ENCODE data around the gene EEIG1.

Gene EEIG1

DNA sequence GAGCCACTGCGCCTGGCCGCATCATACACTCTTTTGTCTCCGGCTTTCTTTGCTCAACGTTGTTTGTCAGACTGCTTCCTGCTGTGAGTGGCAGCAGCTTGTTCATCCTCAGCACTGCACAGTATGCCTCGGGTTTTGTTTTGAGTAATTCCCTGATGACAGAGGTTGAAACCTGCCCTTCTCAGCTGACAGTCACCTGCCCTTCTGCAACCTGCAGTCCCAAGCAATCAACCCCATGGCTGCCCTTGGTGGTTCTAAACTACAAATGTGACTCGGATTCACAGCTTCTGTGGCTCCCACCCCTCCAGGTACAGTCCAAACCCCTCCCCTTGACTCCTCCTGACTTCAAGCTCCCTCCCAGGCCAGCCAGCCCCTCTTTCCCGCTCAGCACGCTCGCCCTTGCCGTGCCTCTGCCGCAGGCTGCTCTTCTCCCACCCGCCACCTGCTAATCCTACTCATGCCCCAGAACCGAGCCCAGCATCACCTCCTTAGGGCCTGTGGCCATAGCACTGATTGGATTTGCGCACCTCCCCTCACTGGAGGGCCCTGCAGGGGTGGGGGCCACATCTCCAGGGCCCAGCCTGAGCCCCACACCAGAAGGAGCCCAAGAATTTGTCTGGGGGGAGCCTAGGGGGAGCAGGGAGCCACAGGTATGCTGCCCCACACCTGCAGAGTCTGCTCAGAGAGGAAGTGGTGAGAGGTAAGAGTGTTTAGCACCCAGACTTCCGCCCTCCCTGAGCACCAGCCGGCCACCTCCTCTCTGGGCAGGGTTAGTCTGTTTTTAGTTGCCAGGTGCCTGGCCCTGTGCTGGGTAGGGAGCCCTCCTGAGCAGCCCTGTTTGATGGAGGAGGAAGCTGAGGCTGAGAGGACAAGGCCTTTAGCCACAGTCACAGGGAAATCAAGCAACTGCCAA is 10.1 kb downstream of the EEIG1 start:
- no peaks in the 10 kb centered on the region for H3K9me3 ChIP-seq
- no peaks in the 10 kb centered on the region for H3K27me3 ChIP-seq
- H3K4me3 ChIP-seq (ENCODE audit: low read depth, low read length), result no peak overlapping the region
- H3K36me3 ChIP-seq, result no peaks in the 10 kb centered on the region
- H3K4me1 ChIP-seq, result peaks cover 82% of the 10 kb centered on the region
- TF ChIP-seq, protein P1, sequence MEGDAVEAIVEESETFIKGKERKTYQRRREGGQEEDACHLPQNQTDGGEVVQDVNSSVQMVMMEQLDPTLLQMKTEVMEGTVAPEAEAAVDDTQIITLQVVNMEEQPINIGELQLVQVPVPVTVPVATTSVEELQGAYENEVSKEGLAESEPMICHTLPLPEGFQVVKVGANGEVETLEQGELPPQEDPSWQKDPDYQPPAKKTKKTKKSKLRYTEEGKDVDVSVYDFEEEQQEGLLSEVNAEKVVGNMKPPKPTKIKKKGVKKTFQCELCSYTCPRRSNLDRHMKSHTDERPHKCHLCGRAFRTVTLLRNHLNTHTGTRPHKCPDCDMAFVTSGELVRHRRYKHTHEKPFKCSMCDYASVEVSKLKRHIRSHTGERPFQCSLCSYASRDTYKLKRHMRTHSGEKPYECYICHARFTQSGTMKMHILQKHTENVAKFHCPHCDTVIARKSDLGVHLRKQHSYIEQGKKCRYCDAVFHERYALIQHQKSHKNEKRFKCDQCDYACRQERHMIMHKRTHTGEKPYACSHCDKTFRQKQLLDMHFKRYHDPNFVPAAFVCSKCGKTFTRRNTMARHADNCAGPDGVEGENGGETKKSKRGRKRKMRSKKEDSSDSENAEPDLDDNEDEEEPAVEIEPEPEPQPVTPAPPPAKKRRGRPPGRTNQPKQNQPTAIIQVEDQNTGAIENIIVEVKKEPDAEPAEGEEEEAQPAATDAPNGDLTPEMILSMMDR (IDR thresholded peaks at IDR 0.05; ENCODE audit: low read depth, low read length), result no peak
- DNase-seq, result peak; percentile 11

DNA sequence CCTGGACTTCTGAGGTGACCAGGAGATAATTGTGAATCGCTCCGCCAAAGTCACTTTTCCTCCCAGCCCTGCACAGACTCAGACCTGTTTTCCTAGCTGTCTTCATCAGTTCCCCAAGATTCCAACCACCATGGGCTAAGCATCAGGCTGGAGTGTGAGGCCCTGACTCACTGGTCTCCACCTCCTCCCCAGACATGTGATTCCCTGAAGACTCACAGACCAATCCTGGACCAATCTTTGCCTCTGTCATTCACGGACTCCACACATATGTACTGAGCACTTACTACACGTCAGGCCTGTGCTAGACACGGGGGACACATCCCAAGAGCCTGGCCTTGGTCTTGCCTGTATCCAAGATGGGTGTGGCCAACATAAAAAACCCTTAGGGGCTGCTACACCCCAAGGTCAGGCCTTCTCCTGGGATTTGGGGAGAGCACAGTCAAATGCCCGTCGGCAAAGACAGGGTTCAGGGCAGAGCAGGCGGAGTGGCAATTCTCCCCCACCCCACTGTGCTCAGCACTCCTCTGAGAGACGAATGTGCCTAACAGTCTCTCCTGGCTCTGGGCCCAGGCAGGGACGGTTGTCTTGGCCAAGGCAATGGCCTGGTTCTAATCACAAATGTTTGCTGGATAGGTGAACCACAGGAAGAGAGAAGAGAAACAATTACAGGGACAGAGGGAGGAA is 11.9 kb downstream of the EEIG1 start:
- H3K9me3 ChIP-seq, result no peaks in the 10 kb centered on the region
- TF ChIP-seq, protein P1 (IDR thresholded peaks at IDR 0.05; ENCODE audit: low read depth, low read length), result no peak
- no peaks in the 10 kb centered on the region for H3K27me3 ChIP-seq
- H3K4me3 ChIP-seq (ENCODE audit: low read depth, low read length), result peak overlapping the region; percentile 5; the same call in 1 of the 2 replicates
- H3K4me1 ChIP-seq, result peaks cover 78% of the 10 kb centered on the region
- DNase-seq, result peak; percentile 80
- no peaks in the 10 kb centered on the region for H3K36me3 ChIP-seq

DNA sequence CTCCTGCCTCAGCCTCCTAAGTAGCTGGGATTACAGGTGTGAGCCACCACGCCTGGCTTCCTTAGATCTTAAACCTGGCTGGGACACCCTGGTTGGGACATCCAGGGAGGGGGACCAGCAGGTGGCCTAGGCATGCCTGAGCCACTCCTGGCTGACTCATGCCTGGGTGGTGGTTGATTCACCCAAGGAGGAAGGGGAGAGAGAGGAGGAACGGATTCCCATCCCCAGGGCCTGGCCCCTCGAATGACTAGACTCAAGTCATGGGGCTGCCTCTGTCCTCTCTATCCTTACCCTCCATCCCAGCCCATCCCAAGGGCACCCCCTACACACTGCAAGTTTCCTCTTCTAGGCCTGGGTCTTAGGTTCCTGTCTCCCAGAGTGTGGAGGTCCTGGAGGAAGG is 12.7 kb downstream of the EEIG1 start:
- H3K27me3 ChIP-seq, result no peaks in the 10 kb centered on the region
- peak; percentile 14 for DNase-seq
- peaks cover 78% of the 10 kb centered on the region for H3K4me1 ChIP-seq
- no peak overlapping the region for H3K4me3 ChIP-seq (ENCODE audit: low read depth, low read length)
- no peaks in the 10 kb centered on the region for H3K36me3 ChIP-seq
- H3K9me3 ChIP-seq, result no peaks in the 10 kb centered on the region
- TF ChIP-seq, protein P1 (IDR thresholded peaks at IDR 0.05; ENCODE audit: low read depth, low read length), result no peak

DNA sequence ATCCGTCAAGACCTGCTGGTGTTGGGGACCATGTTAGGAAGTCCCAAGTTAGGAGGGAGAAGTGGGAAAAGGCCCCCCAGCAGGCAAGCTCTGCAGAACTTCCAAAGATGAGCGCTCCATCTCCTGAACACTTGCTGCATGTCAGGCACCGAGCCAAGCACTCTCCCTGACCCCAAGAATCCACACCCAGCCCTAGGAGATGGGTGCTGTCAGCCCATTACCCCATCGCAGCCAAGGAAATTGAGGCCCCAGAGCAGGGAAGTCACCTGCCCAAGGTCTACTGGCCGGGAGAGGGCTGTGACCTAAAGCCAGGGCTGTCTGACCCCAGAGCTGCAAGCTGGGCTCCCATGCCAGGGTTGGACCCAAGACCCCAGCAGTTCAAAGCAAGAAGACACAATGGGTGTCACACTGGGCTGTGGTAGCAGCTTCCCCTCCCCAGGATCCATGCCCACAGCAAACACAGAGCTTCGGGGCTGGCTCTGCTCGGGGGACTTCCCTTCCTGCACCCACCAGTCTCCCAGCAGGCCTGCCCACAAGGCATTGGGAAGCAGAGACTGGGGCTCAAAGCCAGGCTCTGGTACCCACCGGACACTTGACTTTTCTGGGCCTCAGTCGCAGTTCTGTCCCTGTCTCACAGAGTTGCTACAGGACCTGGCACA is 13.5 kb downstream of the EEIG1 start:
- TF ChIP-seq, protein P1 (IDR thresholded peaks at IDR 0.05; ENCODE audit: low read depth, low read length), result no peak
- Histone ChIP-seq H3K27me3 (no peaks in the 10 kb centered on the region), H3K4me3 (ENCODE audit: low read depth, low read length) (no peak overlapping the region), H3K4me1 (peaks cover 75% of the 10 kb centered on the region), H3K36me3 (no peaks in the 10 kb centered on the region), H3K9me3 (no peaks in the 10 kb centered on the region)
- no peak for DNase-seq

DNA sequence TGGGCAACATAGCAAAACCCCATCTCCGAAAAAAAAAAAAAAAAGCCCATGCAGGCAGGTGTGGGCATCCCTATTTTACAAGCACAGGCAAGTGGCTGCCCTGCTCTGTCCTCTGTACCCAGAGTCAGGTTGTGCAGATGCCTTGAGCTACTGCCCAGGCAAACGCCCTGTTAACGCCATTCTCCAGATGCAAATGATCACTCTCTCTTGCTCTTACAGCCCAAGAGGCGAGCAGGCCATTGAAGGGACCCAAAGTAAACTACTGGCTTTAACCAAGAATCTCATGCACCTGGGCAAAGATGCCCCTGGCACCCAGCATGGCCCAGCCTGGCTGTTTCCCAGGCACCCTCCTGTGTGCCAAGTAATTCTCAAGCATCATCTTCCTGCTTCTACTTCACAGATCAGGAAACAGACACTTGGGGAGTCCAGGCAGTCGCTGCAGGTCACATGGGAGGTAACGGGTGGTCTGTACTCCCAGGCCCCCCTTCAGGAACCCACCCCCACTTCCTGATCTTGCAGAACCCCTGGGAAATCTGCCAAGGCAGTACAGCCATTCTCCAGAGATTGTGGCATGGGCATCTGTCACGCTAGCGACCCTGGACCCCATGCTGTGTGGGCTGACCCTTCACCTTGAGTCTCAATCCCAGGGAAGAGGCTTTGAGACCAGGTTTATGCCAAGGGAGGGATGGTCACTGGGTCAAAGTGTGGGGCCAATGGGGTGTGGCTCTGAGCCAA is 14.2 kb downstream of the EEIG1 start:
- Histone ChIP-seq H3K9me3 (no peaks in the 10 kb centered on the region), H3K36me3 (no peaks in the 10 kb centered on the region), H3K4me1 (peaks cover 68% of the 10 kb centered on the region), H3K4me3 (ENCODE audit: low read depth, low read length) (no peak overlapping the region), H3K27me3 (no peaks in the 10 kb centered on the region)
- TF ChIP-seq, protein P1 (IDR thresholded peaks at IDR 0.05; ENCODE audit: low read depth, low read length), result no peak
- DNase-seq, result no peak
